Progenitor cell of endocrine pancreas (in vitro differentiated cells): ENCODE data around the gene ZSWIM6. TPM values are rescaled to one million over a fixed set of nuclear protein-coding genes. Genes with fewer than 3 reads are reported as not detected.

ENCODE experiments used
- DNase-seq: peaks from one replicate; pipeline ENCODE4 v3.0.0; 2021; ENCODE audit warnings: low spot score; ENCODE audit not compliant: unreplicated experiment
- H3K27ac Mint-ChIP-seq: 2 replicates; pipeline ENCODE4 v1.8.0; 2021; ENCODE audit warnings: mild to moderate bottlenecking, moderate library complexity, mixed read lengths
- H3K27me3 Mint-ChIP-seq: 2 replicates; pipeline ENCODE4 v1.8.0; 2021; ENCODE audit warnings: mixed read lengths
- H3K36me3 Mint-ChIP-seq: 2 replicates; pipeline ENCODE4 v1.8.0; 2022; ENCODE audit warnings: mixed read lengths; ENCODE audit not compliant: insufficient read depth
- H3K4me1 Mint-ChIP-seq: 2 replicates; pipeline ENCODE4 v1.8.0; 2021; ENCODE audit warnings: low read depth, mixed read lengths
- H3K4me3 Mint-ChIP-seq: 2 replicates; pipeline ENCODE4 v1.8.0; 2021; ENCODE audit warnings: low read depth, mild to moderate bottlenecking, moderate library complexity, mixed read lengths
- H3K9me3 Mint-ChIP-seq: 2 replicates; pipeline ENCODE4 v1.8.0; 2021; ENCODE audit warnings: low read depth, mixed read lengths
- CTCF ChIP-seq: fragments of 200-600 bp; sonication (generic); IDR thresholded peaks from one replicate; pipeline ENCODE4 v1.5.0; 2021; ENCODE audit warnings: antibody characterized with exemption, mild to moderate bottlenecking; ENCODE audit not compliant: unreplicated experiment
- total RNA-seq: library from RNA; stranded (reverse); gene quantifications from 2 replicates; pipeline ENCODE4 v1.2.1, GENCODE V29; 2021

ZSWIM6 gene
- total RNA-seq, 1 donor from 2014 or later, result 35.2 TPM

GRCh38 chr5:61504143-61504770 is 172.2 kb downstream of the ZSWIM6 start:
- DNase-seq, result no peak
- Mint-ChIP-seq H3K36me3 (peaks cover 3% of the 10 kb centered on the region), H3K4me1 (peaks cover 16% of the 10 kb centered on the region), H3K4me3 (no peak overlapping the region), H3K27me3 (no peaks in the 10 kb centered on the region), H3K9me3 (no peaks in the 10 kb centered on the region), H3K27ac (no peak overlapping the region)
- TF ChIP-seq CTCF, result no peak

GRCh38 chr5:61505281-61505680 is 173.2 kb downstream of the ZSWIM6 start:
- H3K4me1 Mint-ChIP-seq, result peaks cover 16% of the 10 kb centered on the region
- no peaks in the 10 kb centered on the region for H3K27me3 Mint-ChIP-seq
- DNase-seq, result no peak
- no peak for TF ChIP-seq CTCF
- H3K27ac Mint-ChIP-seq, result peak overlapping the region; percentile 82
- H3K36me3 Mint-ChIP-seq, result peaks cover 4% of the 10 kb centered on the region
- no peaks in the 10 kb centered on the region for H3K9me3 Mint-ChIP-seq
- H3K4me3 Mint-ChIP-seq, result no peak overlapping the region

GRCh38 chr5:61507232-61507631 is 175.2 kb downstream of the ZSWIM6 start:
- Mint-ChIP-seq H3K27ac (peak overlapping the region; percentile 82), H3K36me3 (peaks cover 9% of the 10 kb centered on the region), H3K27me3 (no peaks in the 10 kb centered on the region)

GRCh38 chr5:61516946-61517345 is 184.9 kb downstream of the ZSWIM6 start:
- Mint-ChIP-seq H3K9me3 (peaks cover 22% of the 10 kb centered on the region), H3K27me3 (no peaks in the 10 kb centered on the region), H3K36me3 (peaks cover 32% of the 10 kb centered on the region), H3K4me3 (no peak overlapping the region), H3K4me1 (no peaks in the 10 kb centered on the region), H3K27ac (no peak overlapping the region)
- DNase-seq, result no peak
- no peak for TF ChIP-seq CTCF

More at GRCh38 chr5:61507232-61507631, 175.2 kb downstream of the ZSWIM6 start:
- H3K9me3 Mint-ChIP-seq, result no peaks in the 10 kb centered on the region
- TF ChIP-seq CTCF, result no peak
- H3K4me3 Mint-ChIP-seq, result no peak overlapping the region
- H3K4me1 Mint-ChIP-seq, result peaks cover 10% of the 10 kb centered on the region
- DNase-seq, result no peak

GRCh38 chr5:61519728-61520277 is 187.7 kb downstream of the ZSWIM6 start:
- Mint-ChIP-seq H3K36me3 (peaks cover 22% of the 10 kb centered on the region), H3K27ac (peak overlapping the region; percentile 67), H3K4me1 (peaks cover 16% of the 10 kb centered on the region), H3K4me3 (no peak overlapping the region), H3K9me3 (peaks cover 12% of the 10 kb centered on the region), H3K27me3 (no peaks in the 10 kb centered on the region)
- no peak for DNase-seq
- TF ChIP-seq CTCF, result no peak
